Nephron (organoid): ENCODE data around the gene LGR4.

Experiments
- H3K27ac Mint-ChIP-seq, 3 experiments: 2 replicates each; pipeline ENCODE4 v1.8.0; 2020; ENCODE audit warnings: mixed read lengths in 3 of 3, mild to moderate bottlenecking in 2 of 3, moderate library complexity in 1 of 3
- H3K27me3 Mint-ChIP-seq: 2 replicates; pipeline ENCODE4 v1.8.0; 2021; ENCODE audit warnings: low read depth, mild to moderate bottlenecking, moderate library complexity, mixed read lengths
- H3K36me3 Mint-ChIP-seq: 2 replicates; pipeline ENCODE4 v1.8.0; 2020; ENCODE audit warnings: low read depth, mixed read lengths
- H3K4me1 Mint-ChIP-seq: 2 replicates; pipeline ENCODE4 v1.8.0; 2020; ENCODE audit warnings: mixed read lengths
- H3K4me3 Mint-ChIP-seq, 3 experiments: 2 replicates each; pipeline ENCODE4 v1.8.0; 2020; ENCODE audit warnings: mild to moderate bottlenecking in 3 of 3, mixed read lengths in 3 of 3, moderate library complexity in 2 of 3
- H3K9me3 Mint-ChIP-seq: 2 replicates; pipeline ENCODE4 v1.8.0; 2020; ENCODE audit warnings: mixed read lengths
- TF ChIP-seq, protein P1 (sequence below), 3 experiments: fragments of 200-600 bp; sonication (generic); IDR thresholded peaks; one replicate each; pipeline ENCODE4 v1.5.0; 2021; ENCODE audit warnings: antibody characterized with exemption in 3 of 3; ENCODE audit not compliant: unreplicated experiment in 3 of 3

The LGR4 gene

DNA sequence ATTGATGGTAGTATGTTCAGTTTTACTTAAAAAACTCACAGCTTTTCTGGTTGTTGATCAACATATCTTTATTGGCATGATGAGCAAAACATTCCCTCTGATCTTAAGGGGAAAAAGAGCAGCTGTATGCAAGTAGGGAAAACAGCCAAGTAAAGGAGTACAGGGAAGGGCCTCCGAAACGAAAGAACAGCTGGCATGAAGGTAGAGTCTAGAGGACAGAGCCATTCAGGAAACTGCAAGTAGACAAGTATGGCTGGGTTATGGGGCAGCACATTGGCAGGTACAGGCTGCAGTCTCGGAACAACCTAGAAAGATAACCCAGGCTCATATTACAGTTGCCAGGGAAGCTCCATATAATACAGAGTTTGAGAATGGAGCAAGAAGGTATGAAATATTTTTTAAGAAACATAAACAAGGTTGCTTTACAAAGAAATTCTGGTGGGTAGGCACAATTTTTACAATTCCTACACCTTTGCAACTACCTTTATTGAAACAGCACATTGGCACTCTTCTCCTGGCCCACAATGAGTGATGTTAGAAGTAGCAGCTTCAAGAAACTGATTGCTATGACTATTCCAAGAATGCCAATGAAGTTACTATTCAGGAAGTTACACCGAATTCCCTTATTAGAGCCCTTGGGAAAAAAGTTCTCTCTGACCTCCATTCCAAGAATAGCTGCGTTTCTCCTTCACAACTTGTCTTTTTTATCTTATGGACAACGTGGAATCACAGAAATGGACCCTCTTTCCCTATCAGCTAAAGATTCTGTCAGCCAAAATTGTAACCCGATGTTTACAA lies 45.2 kb downstream of the LGR4 start:
- peaks cover 3% of the 10 kb centered on the region for H3K36me3 Mint-ChIP-seq
- peaks cover 30% of the 10 kb centered on the region for H3K4me1 Mint-ChIP-seq
- no peaks in the 10 kb centered on the region for H3K27me3 Mint-ChIP-seq
- H3K9me3 Mint-ChIP-seq = no peaks in the 10 kb centered on the region
- TF ChIP-seq, protein P1, sequence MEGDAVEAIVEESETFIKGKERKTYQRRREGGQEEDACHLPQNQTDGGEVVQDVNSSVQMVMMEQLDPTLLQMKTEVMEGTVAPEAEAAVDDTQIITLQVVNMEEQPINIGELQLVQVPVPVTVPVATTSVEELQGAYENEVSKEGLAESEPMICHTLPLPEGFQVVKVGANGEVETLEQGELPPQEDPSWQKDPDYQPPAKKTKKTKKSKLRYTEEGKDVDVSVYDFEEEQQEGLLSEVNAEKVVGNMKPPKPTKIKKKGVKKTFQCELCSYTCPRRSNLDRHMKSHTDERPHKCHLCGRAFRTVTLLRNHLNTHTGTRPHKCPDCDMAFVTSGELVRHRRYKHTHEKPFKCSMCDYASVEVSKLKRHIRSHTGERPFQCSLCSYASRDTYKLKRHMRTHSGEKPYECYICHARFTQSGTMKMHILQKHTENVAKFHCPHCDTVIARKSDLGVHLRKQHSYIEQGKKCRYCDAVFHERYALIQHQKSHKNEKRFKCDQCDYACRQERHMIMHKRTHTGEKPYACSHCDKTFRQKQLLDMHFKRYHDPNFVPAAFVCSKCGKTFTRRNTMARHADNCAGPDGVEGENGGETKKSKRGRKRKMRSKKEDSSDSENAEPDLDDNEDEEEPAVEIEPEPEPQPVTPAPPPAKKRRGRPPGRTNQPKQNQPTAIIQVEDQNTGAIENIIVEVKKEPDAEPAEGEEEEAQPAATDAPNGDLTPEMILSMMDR (IDR thresholded peaks at IDR 0.05; ENCODE audit: unreplicated experiment in 3 of 3) = no peak
- peak overlapping the region in 2 of 3 experiments; percentile 45 to 62 for H3K27ac Mint-ChIP-seq
- H3K4me3 Mint-ChIP-seq = no peak overlapping the region

GRCh38 chr11:27425814-27426213 lies 46.8 kb downstream of the LGR4 start:
- Mint-ChIP-seq H3K4me3 (no peak overlapping the region), H3K27me3 (no peaks in the 10 kb centered on the region), H3K36me3 (peaks cover 3% of the 10 kb centered on the region), H3K4me1 (peaks cover 44% of the 10 kb centered on the region), H3K27ac (no peak overlapping the region), H3K9me3 (no peaks in the 10 kb centered on the region)
- TF ChIP-seq, protein P1 (IDR thresholded peaks at IDR 0.05; ENCODE audit: unreplicated experiment in 3 of 3) = no peak

DNA sequence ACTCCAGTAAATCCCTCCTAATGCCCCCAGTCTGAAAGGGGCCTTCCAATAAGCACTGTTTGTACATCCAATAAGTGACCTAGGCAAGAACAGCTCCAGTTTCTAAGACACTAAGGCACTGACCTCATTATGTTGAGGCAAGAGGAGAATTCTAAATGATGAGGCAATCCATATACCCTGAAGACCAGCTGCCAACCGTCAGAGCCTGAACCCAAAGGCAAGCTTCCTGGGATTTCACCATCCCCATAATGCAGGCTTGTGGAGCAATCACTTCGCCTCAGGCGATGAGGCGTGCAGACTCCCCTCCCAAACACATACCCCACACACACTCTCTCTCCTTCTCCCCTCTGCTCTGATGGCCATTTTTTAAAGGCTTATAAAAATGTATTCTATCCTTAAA lies 49.5 kb downstream of the LGR4 start:
- Mint-ChIP-seq H3K4me1 (peaks cover 48% of the 10 kb centered on the region), H3K9me3 (no peaks in the 10 kb centered on the region), H3K4me3 (no peak overlapping the region), H3K36me3 (peaks cover 3% of the 10 kb centered on the region), H3K27ac (peak overlapping the region; percentile 27 to 94 (median 47)), H3K27me3 (no peaks in the 10 kb centered on the region)
- TF ChIP-seq, protein P1 (IDR thresholded peaks at IDR 0.05; ENCODE audit: unreplicated experiment in 3 of 3) = no peak

- H3K4me3 Mint-ChIP-seq = no peak overlapping the region
- no peaks in the 10 kb centered on the region for H3K36me3 Mint-ChIP-seq
- H3K9me3 Mint-ChIP-seq = no peaks in the 10 kb centered on the region
- H3K27me3 Mint-ChIP-seq = no peaks in the 10 kb centered on the region
- H3K4me1 Mint-ChIP-seq = peaks cover 45% of the 10 kb centered on the region
- TF ChIP-seq, protein P1 (IDR thresholded peaks at IDR 0.05; ENCODE audit: unreplicated experiment in 3 of 3) = no peak
- peak overlapping the region; percentile 47 to 94 (median 82) for H3K27ac Mint-ChIP-seq
Measured at GRCh38 chr11:27421819-27422494, 50.6 kb downstream of the LGR4 start.

GRCh38 chr11:27420722-27421572 lies 51.6 kb downstream of the LGR4 start:
- no peaks in the 10 kb centered on the region for H3K27me3 Mint-ChIP-seq
- H3K27ac Mint-ChIP-seq = peak overlapping the region; percentile 47 to 94 (median 87)
- peaks cover 50% of the 10 kb centered on the region for H3K4me1 Mint-ChIP-seq
- peak overlapping the region in 1 of 3 experiments; percentile 12 for H3K4me3 Mint-ChIP-seq
- H3K36me3 Mint-ChIP-seq = no peaks in the 10 kb centered on the region
- no peaks in the 10 kb centered on the region for H3K9me3 Mint-ChIP-seq
- TF ChIP-seq, protein P1 (IDR thresholded peaks at IDR 0.05; ENCODE audit: unreplicated experiment in 3 of 3) = no peak
